Kidney (tissue), 14 donors: ENCODE measurements around the gene SNAI3. TPM values are rescaled to one million over a fixed set of nuclear protein-coding genes. Genes with fewer than 3 reads are reported as not detected.

Source experiments
- DNase-seq, 5 donors: peaks; one replicate each; pipeline ENCODE4 v3.0.0-alpha.2; 2013 to 2020
- FAIRE-seq: peaks from 2 replicates; lab custom pipeline; 2012; peaks lifted over from hg19 to GRCh38; lab: Jason Lieb, UNC
- H3K27ac ChIP-seq, 2 donors: one replicate each; pipeline ENCODE4 v1.7.0; 2013; ENCODE audit warnings: low read depth in 2 of 2, low read length in 2 of 2, inconsistent platforms in 1 of 2
- H3K27me3 ChIP-seq: one replicate; pipeline ENCODE4 v1.7.1; 2013; ENCODE audit warnings: low read length, inconsistent platforms; ENCODE audit not compliant: control insufficient read depth, insufficient read depth
- H3K36me3 ChIP-seq, 3 donors: one replicate each; pipeline versions ENCODE4 v1.7.0 to v1.7.1; 2013; ENCODE audit warnings: low read length in 3 of 3, control low read depth in 1 of 3, inconsistent platforms in 1 of 3; ENCODE audit not compliant: insufficient read depth in 3 of 3, control insufficient read depth in 2 of 3
- H3K4me1 ChIP-seq, 3 donors: one replicate each; pipeline versions ENCODE4 v1.7.0 to v1.7.1; 2013; ENCODE audit warnings: low read length in 3 of 3, inconsistent platforms in 1 of 3, low read depth in 1 of 3; ENCODE audit not compliant: control insufficient read depth in 2 of 3, insufficient read depth in 2 of 3
- H3K4me3 ChIP-seq, 3 donors: one replicate each; pipeline versions ENCODE4 v1.7.0 to v1.8.1; 2013; ENCODE audit warnings: low read length in 3 of 3, control low read depth in 1 of 3, inconsistent platforms in 1 of 3
- H3K9ac ChIP-seq, 3 donors: one replicate each; pipeline versions ENCODE4 v1.7.0 to v1.7.1; 2013; ENCODE audit warnings: low read length in 3 of 3, control low read depth in 1 of 3, inconsistent platforms in 1 of 3
- H3K9me3 ChIP-seq, 3 donors: one replicate each; pipeline versions ENCODE4 v1.7.0 to v1.7.1; 2013; ENCODE audit warnings: low read length in 3 of 3, control low read depth in 1 of 3, inconsistent platforms in 1 of 3; ENCODE audit not compliant: control insufficient read depth in 2 of 3, insufficient read depth in 1 of 3
- intact Hi-C: fragments of 100-400 bp; cut with DNase I; formaldehyde crosslinking; loops from one replicate; pipeline ENCODE4 v1.11.1; 2022
- polyA plus RNA-seq: library from polyadenylated mRNA; stranded (reverse); fragments of 350-450 nt; fragmentation: Illumina TruSeq; extraction: RNeasy Lipid Tissue Mini Kit (QIAGEN cat#74804); gene quantifications from one replicate; pipeline ENCODE4 v1.2.3, GENCODE V29; 2014; ENCODE audit warnings: low read depth, low replicate concordance; ENCODE audit not compliant: insufficient read depth
- total RNA-seq: library from RNA; stranded (reverse); fragmentation: NEBNext Ultra II Directional; extraction: Animal tissue kit (Norgen Biotek cat#: 25700); gene quantifications from one replicate; pipeline ENCODE4 v1.2.1, GENCODE V29; 2021
- TF ChIP-seq, protein P1 (sequence below): IDR thresholded peaks from 3 replicates; pipeline ENCODE4 v1.5.1; 2012; ENCODE audit warnings: mild to moderate bottlenecking, moderate library complexity, borderline replicate concordance; ENCODE audit not compliant: insufficient read depth; ENCODE audit errors: extremely low read depth
- donor health status: control.
- donor health status: control.
- donor health status: control.
- donor health status: control.
- donor health status: control.
- donor health status: DM: yes; HTN: yes; CAD: no.
- donor health status: Normal renal cell carcinoma (clear cell type).

Gene SNAI3
- total and polyA plus RNA-seq, 2 donors from 2014 or later = 0.75 to 2.3 TPM

DNA sequence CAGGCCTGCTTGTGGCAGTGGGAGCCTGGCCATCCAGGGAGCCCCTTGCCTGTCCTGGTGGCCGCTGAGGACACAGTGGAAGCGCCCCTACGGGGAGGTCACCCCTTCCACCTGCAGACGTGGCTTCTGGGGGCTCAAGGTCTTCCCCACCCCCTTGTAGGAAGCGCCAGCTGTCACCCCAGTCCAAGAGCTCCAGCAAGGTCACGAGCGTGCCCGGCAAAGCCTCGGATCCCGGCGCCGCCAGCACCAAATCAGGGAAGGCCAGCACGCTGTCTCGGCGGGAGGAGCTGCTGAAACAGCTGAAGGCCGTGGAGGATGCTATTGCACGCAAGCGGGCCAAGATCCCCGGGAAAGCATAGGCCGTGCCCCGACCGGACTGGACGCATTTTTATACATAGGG, 55.4 kb downstream of the SNAI3 start:
- H3K27ac ChIP-seq = no peak overlapping the region
- no peaks in the 10 kb centered on the region for H3K27me3 ChIP-seq
- intact Hi-C loops = no loop called here
- H3K4me3 ChIP-seq = no peak overlapping the region
- no peak overlapping the region for H3K9ac ChIP-seq
- FAIRE-seq (no peak), DNase-seq (no peak)
- H3K4me1 ChIP-seq = peaks cover 0 to 3% (median 0%) of the 10 kb centered on the region in 3 donors
- H3K9me3 ChIP-seq = no peaks in the 10 kb centered on the region
- H3K36me3 ChIP-seq = peaks cover 0 to 8% (median 3%) of the 10 kb centered on the region in 3 donors
- TF ChIP-seq, protein P1, sequence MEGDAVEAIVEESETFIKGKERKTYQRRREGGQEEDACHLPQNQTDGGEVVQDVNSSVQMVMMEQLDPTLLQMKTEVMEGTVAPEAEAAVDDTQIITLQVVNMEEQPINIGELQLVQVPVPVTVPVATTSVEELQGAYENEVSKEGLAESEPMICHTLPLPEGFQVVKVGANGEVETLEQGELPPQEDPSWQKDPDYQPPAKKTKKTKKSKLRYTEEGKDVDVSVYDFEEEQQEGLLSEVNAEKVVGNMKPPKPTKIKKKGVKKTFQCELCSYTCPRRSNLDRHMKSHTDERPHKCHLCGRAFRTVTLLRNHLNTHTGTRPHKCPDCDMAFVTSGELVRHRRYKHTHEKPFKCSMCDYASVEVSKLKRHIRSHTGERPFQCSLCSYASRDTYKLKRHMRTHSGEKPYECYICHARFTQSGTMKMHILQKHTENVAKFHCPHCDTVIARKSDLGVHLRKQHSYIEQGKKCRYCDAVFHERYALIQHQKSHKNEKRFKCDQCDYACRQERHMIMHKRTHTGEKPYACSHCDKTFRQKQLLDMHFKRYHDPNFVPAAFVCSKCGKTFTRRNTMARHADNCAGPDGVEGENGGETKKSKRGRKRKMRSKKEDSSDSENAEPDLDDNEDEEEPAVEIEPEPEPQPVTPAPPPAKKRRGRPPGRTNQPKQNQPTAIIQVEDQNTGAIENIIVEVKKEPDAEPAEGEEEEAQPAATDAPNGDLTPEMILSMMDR = no peak

DNA sequence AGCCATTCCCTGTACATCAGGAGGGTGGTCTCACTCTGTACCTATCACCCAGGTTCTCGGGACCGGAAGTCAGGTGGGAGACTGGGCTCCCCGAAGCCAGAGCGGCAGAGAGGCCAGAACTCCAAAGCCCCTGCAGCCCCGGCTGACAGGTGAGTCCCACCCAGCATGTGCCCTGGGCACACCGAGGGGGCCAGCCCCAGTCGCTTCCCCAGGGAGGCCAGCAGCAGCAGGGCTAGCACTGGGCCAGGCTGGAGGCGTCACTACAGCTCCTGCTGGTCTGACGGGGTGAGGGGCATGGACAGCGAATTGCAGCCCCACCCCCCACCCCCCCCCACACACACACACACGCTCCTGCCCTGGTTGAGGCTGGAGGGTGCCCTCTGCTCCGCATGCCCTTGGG, 55.9 kb downstream of the SNAI3 start:
- no peak overlapping the region for H3K9ac ChIP-seq
- no peaks in the 10 kb centered on the region for H3K27me3 ChIP-seq
- peaks cover 0 to 3% (median 0%) of the 10 kb centered on the region in 3 donors for H3K4me1 ChIP-seq
- no peak overlapping the region for H3K4me3 ChIP-seq
- H3K36me3 ChIP-seq = peaks cover 0 to 8% (median 3%) of the 10 kb centered on the region in 3 donors
- no peaks in the 10 kb centered on the region for H3K9me3 ChIP-seq
- DNase-seq (no peak), FAIRE-seq (no peak)
- intact Hi-C loops = no loop called here
- TF ChIP-seq, protein P1 = no peak
- no peak overlapping the region for H3K27ac ChIP-seq

DNA sequence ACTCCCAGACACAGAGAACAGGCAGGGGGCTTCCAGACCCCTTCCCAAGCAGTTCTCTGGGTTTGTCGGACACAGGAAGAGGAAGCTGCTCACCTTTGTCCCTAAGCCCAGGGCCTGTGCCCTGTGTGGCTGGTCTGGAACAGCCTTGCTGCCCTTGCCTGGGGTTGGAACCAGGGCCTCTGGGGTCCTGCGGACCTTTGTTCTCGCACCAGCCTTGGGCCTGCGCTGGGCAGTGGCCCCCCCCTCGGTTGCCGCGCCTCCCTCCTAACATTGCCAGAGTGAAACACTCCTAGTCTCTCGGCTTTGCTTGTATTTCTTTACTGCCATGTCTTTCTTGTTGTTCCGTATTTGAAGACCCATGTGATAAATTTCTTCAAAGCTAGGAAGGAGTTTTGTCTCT, 56.5 kb downstream of the SNAI3 start:
- intact Hi-C loops = no loop called here
- H3K36me3 ChIP-seq = peaks cover 0 to 12% (median 3%) of the 10 kb centered on the region in 3 donors
- no peak for DNase-seq

More for the DNA sequence above, 56.5 kb downstream of the SNAI3 start:
- H3K4me3 ChIP-seq = no peak overlapping the region
- TF ChIP-seq, protein P1 = no peak
- H3K9ac ChIP-seq = no peak overlapping the region
- no peaks in the 10 kb centered on the region for H3K9me3 ChIP-seq
- no peak overlapping the region for H3K27ac ChIP-seq
- no peak for FAIRE-seq
- H3K27me3 ChIP-seq = no peaks in the 10 kb centered on the region
- H3K4me1 ChIP-seq = peaks cover 0 to 3% (median 0%) of the 10 kb centered on the region in 3 donors
